ENCODE data around the gene TMOD1.

- TF ChIP-seq CTCF (IDR thresholded peaks at IDR 0.05) (no peak), POLR2A (IDR thresholded peaks at IDR 0.05) (no peak), POLR2AphosphoS5 (IDR thresholded peaks at IDR 0.05) (no peak)
These were observed 58.7 kb downstream of the TMOD1 start for GRCh38 chr9:97560154-97560553.
